ENCODE results near the gene HIRIP3.
"Not testable (repeated sequence)": the region's sequence is repeated elsewhere in the genome, so short reads cannot be mapped to it uniquely, and the experiment has no call there.

DNA sequence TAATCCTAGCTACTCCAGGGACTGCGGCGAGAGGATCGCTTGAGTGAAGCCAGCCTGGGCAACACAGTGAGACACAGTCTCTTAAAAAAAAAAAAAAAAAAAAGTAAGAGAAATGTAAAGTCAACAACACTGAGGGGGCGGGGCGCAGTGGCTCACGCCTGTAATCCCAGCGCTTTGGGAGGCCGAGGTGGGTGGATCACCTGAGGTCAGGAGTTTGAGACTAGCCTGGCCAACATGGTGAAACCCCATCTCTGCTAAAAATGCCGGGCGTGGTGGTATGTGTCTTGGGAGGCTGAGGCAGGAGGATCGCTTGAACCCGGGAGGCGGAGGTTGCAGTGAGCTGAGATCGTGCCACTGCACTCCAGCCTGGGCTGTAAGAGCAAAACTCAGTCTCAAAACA is 17.2 kb upstream of the HIRIP3 start:
- TF ChIP-seq, protein P1, sequence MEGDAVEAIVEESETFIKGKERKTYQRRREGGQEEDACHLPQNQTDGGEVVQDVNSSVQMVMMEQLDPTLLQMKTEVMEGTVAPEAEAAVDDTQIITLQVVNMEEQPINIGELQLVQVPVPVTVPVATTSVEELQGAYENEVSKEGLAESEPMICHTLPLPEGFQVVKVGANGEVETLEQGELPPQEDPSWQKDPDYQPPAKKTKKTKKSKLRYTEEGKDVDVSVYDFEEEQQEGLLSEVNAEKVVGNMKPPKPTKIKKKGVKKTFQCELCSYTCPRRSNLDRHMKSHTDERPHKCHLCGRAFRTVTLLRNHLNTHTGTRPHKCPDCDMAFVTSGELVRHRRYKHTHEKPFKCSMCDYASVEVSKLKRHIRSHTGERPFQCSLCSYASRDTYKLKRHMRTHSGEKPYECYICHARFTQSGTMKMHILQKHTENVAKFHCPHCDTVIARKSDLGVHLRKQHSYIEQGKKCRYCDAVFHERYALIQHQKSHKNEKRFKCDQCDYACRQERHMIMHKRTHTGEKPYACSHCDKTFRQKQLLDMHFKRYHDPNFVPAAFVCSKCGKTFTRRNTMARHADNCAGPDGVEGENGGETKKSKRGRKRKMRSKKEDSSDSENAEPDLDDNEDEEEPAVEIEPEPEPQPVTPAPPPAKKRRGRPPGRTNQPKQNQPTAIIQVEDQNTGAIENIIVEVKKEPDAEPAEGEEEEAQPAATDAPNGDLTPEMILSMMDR (IDR thresholded peaks at IDR 0.05), result not testable (repeated sequence)
- TF ChIP-seq POLR2A (IDR thresholded peaks at IDR 0.05), result not testable (repeated sequence)

Measured in breast epithelium (tissue), 3 donors.